Activated T-helper 1 cell treated with anti-CD3 and anti-CD28 coated beads, Interleukin-2, amount 50 U/mL, for 16 hours (primary cell): ENCODE measurements around the gene ADCY10.
"Not testable (repeated sequence)": the region's sequence is repeated elsewhere in the genome, so short reads cannot be mapped to it uniquely, and the experiment has no call there.

ENCODE experiments used
- DNase-seq, 2 donors: peaks; one replicate each; pipeline ENCODE4 v3.0.0-alpha.2; 2020; ENCODE audit warnings: low read depth in 1 of 2, low spot score in 1 of 2

The ADCY10 gene

DNA sequence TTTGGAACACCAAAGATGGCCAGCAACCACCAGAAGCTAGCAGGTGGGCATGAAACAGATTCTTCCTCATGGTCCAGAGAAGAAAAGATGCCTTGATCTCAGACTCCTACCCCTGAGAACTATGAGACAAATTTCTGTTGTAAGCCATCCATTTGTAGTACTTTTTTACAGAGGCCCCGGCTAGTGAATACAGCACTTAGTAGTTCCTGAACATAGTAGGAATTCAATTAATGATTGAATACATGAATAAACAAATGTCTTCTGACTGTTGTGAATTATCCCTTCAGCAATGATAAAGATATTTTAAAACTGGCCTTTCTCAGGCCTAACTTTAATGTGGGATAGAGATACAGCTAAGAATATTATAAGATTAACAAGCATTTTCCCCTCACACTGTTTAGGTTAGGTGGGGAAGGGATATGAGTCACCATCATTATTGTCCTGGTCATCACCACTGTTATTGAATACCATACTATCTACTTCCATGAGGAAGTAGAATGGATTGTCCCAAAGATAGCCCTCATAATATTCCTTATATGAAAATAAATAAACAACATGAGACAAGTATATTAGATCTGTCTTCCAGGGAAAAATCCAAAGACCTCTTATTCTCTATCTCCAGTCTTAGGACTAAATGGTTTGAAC, 51.4 kb downstream of the ADCY10 start:
- DNase-seq: no peak

DNA sequence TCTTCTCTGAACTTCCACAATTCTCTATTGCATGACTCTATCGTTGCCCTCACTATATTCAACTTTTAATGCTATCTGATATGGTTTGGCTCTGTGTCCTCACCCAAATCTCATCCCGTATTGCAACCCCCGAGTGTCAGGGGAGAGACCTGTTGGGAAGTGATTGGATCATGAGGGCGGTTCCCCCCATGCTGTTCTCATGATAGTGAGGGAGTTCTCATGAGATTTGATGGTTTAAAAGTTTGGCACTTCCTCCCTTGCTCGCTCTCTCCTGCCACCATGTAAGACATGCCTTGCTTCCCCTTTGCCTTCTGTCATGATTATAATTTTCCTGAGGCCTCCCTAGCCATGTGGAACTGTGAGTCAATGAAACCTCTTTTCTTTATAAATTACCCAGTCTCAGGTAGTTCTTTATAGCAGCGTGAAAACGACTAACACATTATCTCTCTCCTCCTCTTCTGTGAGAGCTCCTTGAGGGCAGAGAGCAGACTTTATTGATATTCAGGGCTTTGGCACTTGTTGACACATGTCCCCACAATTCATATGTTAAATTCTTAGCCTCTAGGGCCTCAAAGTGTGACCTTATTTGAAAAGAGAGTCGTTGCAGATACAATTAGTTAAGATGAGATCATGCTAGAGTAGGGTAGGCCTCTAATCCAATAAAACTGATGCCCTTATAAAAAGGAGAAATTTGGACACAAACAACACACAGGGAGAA, 52.1 kb downstream of the ADCY10 start:
- DNase-seq: no peak

DNA sequence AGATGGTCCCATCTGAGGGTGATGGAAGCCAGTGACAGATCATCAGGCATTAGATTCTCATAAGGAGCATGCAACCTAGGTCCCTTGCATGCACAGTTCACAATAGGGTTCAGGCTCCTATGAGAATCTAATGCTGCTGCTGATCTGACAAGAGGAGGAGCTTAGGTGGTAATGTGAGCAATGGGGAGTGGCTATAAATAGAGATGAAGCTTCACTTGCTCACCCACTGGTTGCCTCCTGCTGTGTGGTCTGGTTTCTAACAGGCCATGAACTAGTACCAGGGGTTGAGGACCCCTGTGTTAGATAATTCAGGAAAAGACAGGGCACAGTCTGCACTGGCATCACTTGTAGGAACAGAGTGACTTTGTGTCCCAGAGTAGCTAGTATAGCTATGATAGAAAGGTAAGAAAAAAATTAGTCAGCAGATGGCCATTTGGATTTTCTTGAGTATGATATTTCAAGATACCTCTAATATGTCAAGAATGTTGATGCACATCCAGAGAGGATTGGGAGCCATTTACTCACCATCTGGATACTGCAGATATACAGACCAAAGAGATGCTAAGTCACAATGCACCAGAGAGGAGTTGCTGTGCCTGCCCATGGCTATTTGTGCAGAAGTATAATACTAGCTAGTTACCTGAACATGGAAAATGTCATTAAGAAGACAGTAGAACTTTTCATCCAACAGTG, 53.6 kb downstream of the ADCY10 start:
- no peak for DNase-seq

DNA sequence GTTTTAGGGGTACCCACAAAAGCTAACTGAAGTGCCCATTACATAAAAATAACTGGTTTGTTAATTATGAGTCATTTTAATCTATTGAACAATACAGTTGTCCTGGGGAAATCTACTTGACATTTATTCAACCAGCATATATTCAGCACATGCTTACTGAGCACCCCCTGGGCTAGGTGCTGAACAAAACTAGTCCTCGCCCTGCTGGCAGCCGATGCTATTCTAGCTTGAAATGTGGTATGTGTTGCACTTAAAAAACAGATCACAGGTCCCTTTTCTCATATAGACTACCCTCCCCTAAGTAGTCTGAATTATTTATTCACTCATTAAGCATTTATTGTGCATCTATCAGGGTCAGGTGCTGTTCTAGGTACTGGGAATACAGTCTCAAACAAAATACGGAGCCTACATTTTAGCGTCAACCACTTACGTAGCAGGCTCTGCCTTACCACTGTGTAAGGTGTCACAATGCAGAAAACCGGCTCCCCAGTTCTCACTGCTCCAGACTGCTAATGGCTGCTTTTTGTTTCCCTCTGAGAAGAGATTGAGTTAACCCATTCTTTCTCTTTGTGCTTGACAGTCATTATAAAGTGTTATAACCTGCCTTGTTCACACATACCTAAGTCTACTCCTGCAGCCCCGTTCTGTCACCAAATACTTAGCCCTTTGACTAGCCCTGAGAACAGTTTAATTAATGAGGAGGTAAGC, 57.1 kb downstream of the ADCY10 start:
- DNase-seq: no peak

DNA sequence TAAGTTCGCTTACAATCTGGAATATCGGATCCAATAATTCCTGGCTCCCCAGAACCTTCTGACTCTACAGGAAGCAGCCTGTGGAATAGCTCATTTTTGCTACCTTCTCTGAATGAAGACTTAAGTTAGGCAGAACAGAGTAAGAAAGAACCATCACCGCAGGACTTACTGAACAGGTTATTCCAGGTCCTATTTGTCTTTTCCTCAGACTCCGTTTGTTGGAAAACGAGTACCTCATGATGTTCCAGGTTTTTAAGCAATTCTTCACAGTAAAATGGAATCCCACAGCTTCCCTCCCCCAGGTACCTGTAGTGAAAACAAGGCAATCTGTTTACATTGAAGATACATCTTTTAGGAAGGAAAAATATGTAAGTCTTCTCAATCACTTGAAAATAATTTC, 59.8 kb downstream of the ADCY10 start:
- DNase-seq: no peak

DNA sequence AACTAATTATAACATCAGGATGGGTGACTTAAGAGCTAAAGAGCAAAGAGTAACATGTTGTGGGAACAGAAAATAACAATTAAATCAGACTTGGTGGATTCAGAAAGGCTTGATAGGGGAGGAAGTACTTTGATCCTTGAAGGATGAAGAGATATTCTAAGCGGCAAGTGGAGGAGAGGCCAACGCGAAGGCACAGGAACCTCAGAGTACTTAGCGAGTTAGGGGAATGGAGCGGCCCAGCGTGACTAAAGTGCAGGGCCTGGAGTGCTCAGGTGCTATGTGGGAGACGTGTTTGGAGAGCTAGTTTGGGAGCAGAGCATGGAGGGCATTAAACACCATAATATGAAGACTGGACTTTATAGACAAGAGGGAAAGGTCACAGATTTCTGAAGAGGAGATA, 64.3 kb downstream of the ADCY10 start:
- no peak for DNase-seq

DNA sequence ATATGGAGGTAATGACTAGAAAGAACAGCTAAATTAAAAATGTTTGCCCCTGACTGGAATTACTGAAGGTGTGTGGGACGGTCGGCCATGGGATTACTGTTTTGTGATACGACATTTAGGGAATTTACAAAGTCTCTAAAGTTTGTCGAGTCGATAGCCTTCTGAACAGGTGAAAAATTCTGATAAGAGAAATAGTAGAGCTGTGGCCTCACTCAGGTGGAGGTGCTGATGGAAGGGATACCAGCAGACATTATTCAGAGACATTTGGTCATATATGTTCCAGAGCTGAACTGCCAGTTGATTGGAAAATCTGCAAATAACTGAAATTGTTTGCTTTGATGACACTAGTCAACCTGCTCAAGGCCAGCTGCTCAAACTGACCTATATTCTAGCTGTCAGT, 71.1 kb downstream of the ADCY10 start:
- no peak for DNase-seq

DNA sequence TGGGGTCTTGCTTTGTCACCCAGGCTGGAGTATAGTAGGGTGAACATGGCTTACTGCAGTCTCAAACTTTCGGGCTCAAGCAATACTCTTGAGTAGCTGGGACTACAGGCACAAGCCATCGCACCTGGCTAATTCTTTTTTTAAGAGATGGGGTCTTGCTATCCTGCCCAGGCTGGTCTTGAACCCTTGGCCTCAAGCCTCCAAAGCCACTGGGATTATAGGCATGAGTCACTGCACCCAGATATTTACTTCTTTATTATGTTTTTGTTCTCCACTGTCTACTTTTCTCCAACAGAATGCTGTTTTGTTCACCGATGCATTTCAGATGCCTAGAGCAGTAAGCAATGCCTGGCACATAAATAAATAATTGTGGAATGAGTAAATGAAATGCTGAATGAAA, 72.4 kb downstream of the ADCY10 start:
- DNase-seq: no peak

DNA sequence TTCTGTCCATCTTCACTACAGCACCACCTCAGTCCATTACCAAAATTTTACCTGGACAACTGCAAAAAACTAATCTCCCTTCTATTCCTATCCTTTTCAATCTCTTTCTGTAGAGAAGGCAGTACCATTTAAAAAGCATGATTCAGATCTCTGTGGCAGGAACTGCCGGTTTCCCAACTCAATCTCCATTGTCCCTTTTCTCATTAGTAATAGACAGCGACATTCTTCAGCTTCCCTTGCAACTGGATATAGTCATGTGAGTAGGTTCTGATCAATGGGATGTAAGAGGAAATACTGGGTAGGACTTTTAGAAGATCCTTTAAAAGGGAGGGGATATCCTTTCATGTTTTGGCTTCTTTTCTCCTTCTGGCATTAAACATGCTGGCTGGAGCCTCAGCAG, 74.9 kb downstream of the ADCY10 start:
- no peak for DNase-seq

DNA sequence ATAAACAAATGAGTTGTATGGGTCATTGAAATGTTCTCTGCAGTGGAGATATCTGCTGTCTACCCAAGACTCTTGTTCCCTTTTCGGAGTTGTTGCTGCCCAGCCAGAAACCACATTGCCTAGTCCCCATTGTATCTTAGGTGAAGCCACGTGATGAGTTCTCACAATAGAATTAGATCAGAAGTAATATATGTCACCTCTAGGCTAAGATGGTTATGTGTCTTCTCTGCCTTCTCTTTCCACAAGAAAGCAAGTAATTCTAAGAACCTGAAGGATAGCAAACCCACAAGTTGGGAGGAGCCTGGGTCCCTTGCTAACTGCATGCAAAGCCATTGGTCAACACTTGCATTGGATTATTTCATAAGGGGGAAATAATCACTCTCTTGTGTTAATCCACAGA, 76.6 kb downstream of the ADCY10 start:
- no peak for DNase-seq

DNA sequence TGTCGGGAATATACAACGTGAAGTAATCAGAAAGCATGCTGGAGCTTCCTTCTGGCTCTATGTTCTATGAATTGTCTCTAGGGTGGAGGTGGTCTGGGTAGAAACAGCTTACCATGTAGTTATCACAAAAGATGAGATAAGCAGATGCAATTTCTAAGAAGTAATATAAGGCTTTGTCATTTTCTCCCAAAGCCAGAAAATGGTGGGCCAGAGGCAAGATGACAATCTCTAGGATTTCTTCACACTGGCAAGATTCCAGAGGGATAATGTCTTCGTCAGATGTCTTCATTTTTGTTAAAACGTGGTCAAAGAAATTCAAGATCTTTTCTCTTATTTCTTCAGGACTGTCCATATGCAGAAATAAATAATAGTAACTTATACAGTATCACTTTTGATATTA, 77.7 kb downstream of the ADCY10 start:
- no peak for DNase-seq

DNA sequence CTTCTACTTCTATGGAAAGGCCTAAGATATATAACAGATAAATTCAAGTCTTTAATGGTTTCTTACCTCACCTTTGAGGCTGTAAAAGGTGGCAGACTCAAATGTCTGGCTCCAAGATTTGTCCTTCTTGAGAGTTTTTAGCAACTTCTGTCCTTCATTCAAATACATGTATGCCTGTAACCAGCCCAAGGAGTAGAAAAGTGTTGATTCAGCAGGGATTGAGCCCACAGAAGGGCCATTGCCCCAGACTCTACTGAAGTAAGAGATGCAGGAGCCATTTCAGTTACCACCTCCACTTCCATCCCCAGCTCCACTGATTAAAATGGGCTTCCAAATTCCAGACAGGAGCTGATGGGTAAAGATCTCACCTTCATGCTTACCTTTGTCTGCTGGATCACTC, 80.0 kb downstream of the ADCY10 start:
- no peak for DNase-seq

DNA sequence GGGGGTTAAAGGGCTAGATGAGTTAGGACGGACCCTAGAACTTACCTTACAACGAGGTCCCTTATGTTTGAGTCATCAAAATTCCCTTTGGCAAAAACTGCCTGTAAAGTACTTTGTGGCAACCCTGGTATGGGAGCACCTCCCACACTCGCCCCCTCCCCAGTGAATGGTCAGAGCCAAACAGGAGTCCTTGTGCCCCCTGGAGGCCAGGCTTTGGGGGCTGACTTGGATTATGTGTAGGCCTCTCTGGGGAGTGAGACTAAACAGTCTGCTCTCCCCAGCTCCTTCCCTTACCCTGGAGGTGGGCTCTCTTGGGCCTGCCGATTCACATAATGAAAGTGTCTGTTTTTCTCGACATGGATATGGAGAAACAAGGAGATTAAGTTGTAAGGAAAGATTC, 81.2 kb downstream of the ADCY10 start:
- DNase-seq: no peak

DNA sequence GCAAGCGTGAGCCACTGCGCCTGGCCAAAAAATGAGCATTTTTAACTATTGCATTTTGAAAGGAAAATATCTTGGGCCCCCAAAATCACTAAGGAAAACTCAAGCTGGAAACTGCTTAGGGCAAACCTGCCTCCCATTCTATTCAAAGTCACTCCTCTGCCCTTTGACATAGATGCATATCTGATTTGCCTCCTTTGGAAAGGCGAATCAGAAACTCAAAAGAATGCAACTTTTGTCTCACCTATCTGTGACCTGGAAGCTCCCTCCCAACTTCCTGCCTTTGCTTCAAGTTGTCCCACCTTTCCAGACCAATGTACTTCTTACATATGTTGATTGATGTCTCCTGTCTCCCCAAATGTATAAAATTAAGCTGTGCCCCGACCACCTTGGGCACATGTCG, 83.3 kb downstream of the ADCY10 start:
- not testable (repeated sequence) for DNase-seq

DNA sequence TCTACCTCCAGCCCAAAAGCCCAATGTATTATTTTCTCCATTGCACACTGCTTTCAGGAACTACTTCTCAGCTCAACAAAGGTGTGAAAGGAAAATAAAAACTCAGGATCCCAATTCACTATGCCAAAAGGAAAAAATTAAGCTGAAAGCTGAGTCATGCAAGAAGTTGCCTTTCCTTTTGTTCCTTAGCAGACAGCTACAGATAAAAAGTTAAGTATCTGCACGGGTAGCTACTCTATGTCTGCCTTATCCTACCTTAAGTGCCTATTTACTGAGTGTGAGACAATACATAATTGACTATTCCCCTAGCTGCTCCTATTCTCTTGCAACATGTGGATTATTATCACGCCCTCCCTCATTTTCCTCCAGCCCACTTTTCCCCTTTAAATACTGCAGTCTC, 84.1 kb downstream of the ADCY10 start:
- no peak for DNase-seq

DNA sequence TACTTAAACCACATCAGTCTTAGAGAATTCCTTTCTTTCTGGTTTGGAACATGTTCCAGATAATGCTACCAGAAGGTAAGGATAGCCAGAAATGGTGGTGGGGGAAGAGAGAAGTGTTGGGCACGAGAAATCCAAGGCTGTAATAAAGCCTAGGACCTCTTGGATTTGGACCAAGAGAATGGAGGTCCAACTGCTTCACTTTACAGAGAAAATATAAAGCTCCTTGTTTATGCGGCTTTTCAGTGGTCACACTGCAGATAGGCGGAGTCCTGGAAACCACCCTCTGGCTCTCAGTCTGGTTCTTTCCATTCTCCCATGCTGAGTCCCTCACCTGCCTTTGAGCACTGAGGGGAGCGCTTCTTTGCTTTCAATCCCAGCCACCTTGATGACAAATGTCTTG, 87.8 kb downstream of the ADCY10 start:
- DNase-seq: no peak

DNA sequence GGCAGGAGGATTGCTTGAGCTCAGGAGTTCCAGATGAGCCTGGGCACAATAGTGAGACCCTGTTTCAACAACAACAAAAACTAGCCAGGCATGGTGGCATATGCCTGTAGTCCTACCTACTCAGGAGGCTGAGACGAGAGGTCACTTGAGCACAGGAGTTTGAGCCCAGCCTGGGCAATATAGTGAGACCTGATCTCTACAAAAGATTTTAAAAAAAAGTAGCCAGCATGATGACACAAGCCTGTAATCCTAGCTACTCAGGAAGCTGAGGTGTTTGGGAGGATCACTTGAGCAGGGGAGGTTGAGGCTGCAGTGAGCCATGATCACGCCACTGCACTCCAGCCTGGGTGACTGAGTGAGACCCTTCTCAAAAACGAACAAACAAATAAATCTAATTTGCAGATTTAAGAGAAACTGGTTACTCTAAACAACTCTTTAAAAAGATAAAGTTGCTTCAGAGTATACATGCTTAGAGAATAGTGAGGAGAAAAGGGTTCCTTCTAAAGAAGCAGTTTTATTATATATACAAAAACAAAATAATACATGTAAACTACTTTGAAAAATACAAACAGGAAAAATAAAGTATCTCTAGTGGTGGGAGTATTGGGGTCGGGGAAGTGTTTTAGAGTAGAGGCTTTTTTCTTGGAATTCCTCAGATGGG, 88.4 kb downstream of the ADCY10 start:
- no peak for DNase-seq

DNA sequence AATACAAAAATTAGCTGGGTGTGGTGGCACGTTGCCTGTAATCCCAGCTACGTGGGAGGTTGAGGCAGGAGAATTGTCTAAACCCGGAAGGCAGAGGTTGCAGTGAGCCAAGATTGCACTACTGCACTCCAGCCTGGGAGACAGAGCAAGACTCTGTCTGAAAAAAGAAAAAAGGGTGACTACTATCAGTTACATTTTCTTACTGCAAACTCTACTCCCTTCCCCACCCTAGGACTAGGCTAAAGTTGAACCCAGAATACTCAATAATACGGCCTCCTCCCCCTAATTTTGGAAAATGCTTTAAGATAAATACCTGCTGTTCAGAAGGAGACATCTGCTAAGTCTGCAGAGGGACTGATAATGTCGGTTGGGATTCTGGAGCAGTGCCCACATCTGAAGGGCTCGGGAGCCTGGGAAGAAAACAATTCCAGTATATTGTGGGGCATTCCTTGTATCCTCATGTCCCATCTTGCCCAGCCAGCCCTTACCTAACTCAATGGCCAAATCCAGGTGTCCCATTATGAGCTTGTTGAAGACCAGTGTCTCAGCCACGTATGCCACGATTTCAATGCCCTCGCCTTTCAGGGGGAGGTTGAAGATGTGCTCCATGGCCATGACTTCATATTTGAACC, 89.7 kb downstream of the ADCY10 start:
- no peak for DNase-seq

DNA sequence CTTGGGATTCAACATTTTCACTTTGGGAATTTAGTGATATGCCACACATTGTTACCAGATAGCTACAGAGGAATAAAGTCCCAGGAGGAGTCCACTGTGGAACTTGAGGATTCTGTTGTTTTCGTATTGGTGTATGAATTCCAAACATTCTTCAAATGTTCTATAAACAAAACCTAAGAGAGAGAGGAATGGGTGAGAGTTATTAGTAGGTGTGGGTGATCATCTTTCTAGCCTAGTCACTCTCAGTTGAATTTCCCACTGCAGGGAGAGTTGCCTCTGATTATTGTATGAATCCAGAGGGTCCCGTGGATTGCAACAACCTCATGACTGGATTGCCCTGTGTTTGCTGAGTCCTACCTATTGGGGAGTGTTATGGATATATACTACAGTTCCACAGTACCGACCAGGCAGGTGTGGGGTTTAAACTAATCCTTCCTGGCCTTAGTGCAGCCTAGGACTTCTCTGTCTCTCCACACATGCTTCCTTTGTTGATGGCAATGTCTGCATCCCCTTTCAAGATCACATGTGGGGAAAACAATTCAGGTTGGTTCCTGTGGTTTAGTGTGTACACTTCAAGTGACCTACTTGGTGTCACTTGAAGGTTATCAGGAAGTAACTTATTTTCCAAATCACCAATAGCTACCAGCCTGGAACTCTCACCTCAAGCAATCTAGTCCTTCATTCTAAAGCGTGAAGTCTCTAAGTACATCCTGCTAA, 91.8 kb downstream of the ADCY10 start:
- no peak for DNase-seq

DNA sequence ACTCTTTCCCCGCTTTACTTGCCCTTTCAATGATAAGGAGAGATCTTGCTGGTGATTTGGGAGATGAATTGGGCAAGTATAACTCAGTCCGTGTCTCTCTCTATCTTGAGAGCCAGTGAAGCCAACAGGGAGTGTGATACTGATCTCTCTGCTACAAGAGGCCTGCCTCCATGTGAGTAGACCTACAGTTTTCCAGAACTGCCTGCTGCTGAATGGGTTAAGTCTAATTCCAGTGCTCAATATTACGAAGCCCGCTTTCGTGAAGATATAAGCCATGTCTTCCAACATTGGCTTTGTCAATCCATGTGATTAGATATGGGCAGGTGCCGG, 92.6 kb downstream of the ADCY10 start:
- DNase-seq: no peak
